IMR-90 (cell line): Measurements from ENCODE around the gene TRAIP. TPM values are rescaled to one million over a fixed set of nuclear protein-coding genes. Genes with fewer than 3 reads are reported as not detected.

Experiments used
- ATAC-seq: fragments of 200-7000 bp; cut with Tn5 transposase; 2 replicates; pipeline ENCODE4 v1.9.1; 2020; ENCODE audit warnings: low read depth, mild to moderate bottlenecking, moderate library complexity
- BruUV-seq: library from RNA; stranded (reverse); fragments of 400-500 nt; replicated peaks from 2 replicates; lab custom pipeline; 2021; lab: Mats Ljungman, UMichigan
- CTCF ChIA-PET: fragments of 300-600 bp; formaldehyde crosslinking; extraction: SDS; loops from one replicate; lab custom pipeline; 2021; ENCODE audit warnings: antibody characterized with exemption; lab: Yijun Ruan, JAX
- POLR2A ChIA-PET: fragments of 300-600 bp; sonication (Branson Sonifier 250); formaldehyde crosslinking; loops from one replicate; lab custom pipeline; 2022; ENCODE audit warnings: antibody characterized with exemption; ENCODE audit not compliant: unreplicated experiment; lab: Charles Lee
- DNase-seq: peaks from one replicate; pipeline ENCODE4 v3.0.0; 2013
- H2AFZ ChIP-seq: replicated peaks from 2 replicates; pipeline ENCODE3; 2013; ENCODE audit warnings: low read length, mild to moderate bottlenecking; ENCODE audit not compliant: poor library complexity
- H2AK5ac ChIP-seq: 2 replicates; pipeline ENCODE4 v1.6.1; 2013; ENCODE audit warnings: low read depth, low read length, inconsistent platforms
- H2AK9ac ChIP-seq: replicated peaks from 2 replicates; pipeline ENCODE3; 2013; ENCODE audit warnings: mild to moderate bottlenecking, low read depth, low read length, moderate library complexity; ENCODE audit not compliant: poor library complexity
- H2BK120ac ChIP-seq: 2 replicates; pipeline ENCODE4 v1.6.1; 2013; ENCODE audit warnings: low read depth, low read length, inconsistent platforms
- H2BK15ac ChIP-seq: 3 replicates; pipeline ENCODE4 v1.6.1; 2013; ENCODE audit warnings: low read depth, low read length, inconsistent platforms
- H2BK20ac ChIP-seq: 2 replicates; pipeline ENCODE4 v1.6.1; 2013; ENCODE audit warnings: low read depth, mild to moderate bottlenecking, inconsistent platforms, low read length, moderate library complexity
- H2BK5ac ChIP-seq: 2 replicates; pipeline ENCODE4 v1.6.1; 2013; ENCODE audit warnings: mild to moderate bottlenecking, low read depth, low read length, inconsistent platforms; ENCODE audit not compliant: poor library complexity, severe bottlenecking
- H3K14ac ChIP-seq: replicated peaks from 2 replicates; pipeline ENCODE4 v1.6.1; 2013; ENCODE audit warnings: low read depth, low read length, inconsistent platforms
- H3K18ac ChIP-seq: 2 replicates; pipeline ENCODE4 v1.6.1; 2013; ENCODE audit warnings: low read depth, low read length, control low read depth
- H3K23ac ChIP-seq: 2 replicates; pipeline ENCODE4 v1.6.1; 2013; ENCODE audit warnings: low read depth, low read length, inconsistent platforms
- H3K27ac ChIP-seq: 2 replicates; pipeline ENCODE4 v1.5.1; 2013; ENCODE audit warnings: mild to moderate bottlenecking, control low read depth, low read length; ENCODE audit not compliant: insufficient read depth
- H3K27me3 ChIP-seq: 2 replicates; pipeline ENCODE4 v1.6.1; 2013; ENCODE audit warnings: low read length; ENCODE audit not compliant: control insufficient read depth, insufficient read depth
- H3K36me3 ChIP-seq: 2 replicates; pipeline ENCODE4 v1.6.1; 2013; ENCODE audit warnings: low read length, mixed read lengths; ENCODE audit not compliant: control insufficient read depth, insufficient read depth
- H3K4ac ChIP-seq: 2 replicates; pipeline ENCODE4 v1.6.1; 2013; ENCODE audit warnings: low read depth, low read length, inconsistent platforms
- H3K4me1 ChIP-seq: 2 replicates; pipeline ENCODE4 v1.6.1; 2013; ENCODE audit warnings: low read length, mixed read lengths; ENCODE audit not compliant: control insufficient read depth, insufficient read depth
- H3K4me2 ChIP-seq: 2 replicates; pipeline ENCODE4 v1.6.1; 2013; ENCODE audit warnings: low read depth, mild to moderate bottlenecking, control low read depth, low read length, moderate library complexity
- H3K4me3 ChIP-seq: 2 replicates; pipeline ENCODE4 v1.5.1; 2013; ENCODE audit warnings: low read depth, mild to moderate bottlenecking, control low read depth, low read length, moderate library complexity; ENCODE audit not compliant: insufficient read depth
- H3K56ac ChIP-seq: 2 replicates; pipeline ENCODE4 v1.6.1; 2013; ENCODE audit warnings: low read length, inconsistent platforms; ENCODE audit not compliant: insufficient read depth; ENCODE audit errors: extremely low read depth
- H3K79me1 ChIP-seq, 2 experiments: 2 replicates each; pipeline ENCODE4 v1.6.1; 2013; ENCODE audit warnings: low read length in 2 of 2, inconsistent platforms in 1 of 2, low read depth in 1 of 2
- H3K9ac ChIP-seq: 2 replicates; pipeline ENCODE4 v1.6.1; 2013; ENCODE audit warnings: low read depth, low read length, control low read depth
- H3K9me1 ChIP-seq: 2 replicates; pipeline ENCODE4 v1.6.1; 2013; ENCODE audit warnings: low read length, inconsistent platforms; ENCODE audit not compliant: insufficient read depth
- H3K9me3 ChIP-seq: 2 replicates; pipeline ENCODE4 v1.6.1; 2013; ENCODE audit warnings: low read length; ENCODE audit not compliant: control insufficient read depth, insufficient read depth
- H4K20me1 ChIP-seq: 2 replicates; pipeline ENCODE4 v1.6.1; 2013; ENCODE audit warnings: low read length, inconsistent platforms; ENCODE audit not compliant: insufficient read depth
- H4K5ac ChIP-seq: 2 replicates; pipeline ENCODE4 v1.6.1; 2013; ENCODE audit warnings: mild to moderate bottlenecking, low read depth, low read length, control low read depth
- H4K8ac ChIP-seq, 2 experiments: 2 replicates each; pipeline ENCODE4 v1.6.1; 2013; ENCODE audit warnings: low read depth in 2 of 2, low read length in 2 of 2, control low read depth in 1 of 2, inconsistent platforms in 1 of 2
- H4K91ac ChIP-seq: 2 replicates; pipeline ENCODE4 v1.6.1; 2013; ENCODE audit warnings: low read depth, low read length, inconsistent platforms; ENCODE audit not compliant: insufficient read depth
- BHLHE40 ChIP-seq: fragments of 150-350 bp; IDR thresholded peaks from 2 replicates; pipeline ENCODE4 v1.6.1; 2016; ENCODE audit warnings: mild to moderate bottlenecking, low read depth, low read length
- CEBPB ChIP-seq: IDR thresholded peaks from 2 replicates; pipeline ENCODE4 v1.6.1; 2012; ENCODE audit warnings: low read depth, low read length, improper control_type of control experiment
- MAZ ChIP-seq: IDR thresholded peaks from 2 replicates; pipeline ENCODE4 v1.6.1; 2012; ENCODE audit warnings: low read depth, mild to moderate bottlenecking, low read length, improper control_type of control experiment, moderate library complexity, borderline replicate concordance
- MXI1 ChIP-seq: IDR thresholded peaks from 2 replicates; pipeline ENCODE4 v1.6.1; 2012; ENCODE audit warnings: low read depth, mild to moderate bottlenecking, low read length, moderate library complexity, borderline replicate concordance
- NFE2L2 ChIP-seq: fragments of 150-350 bp; IDR thresholded peaks from 2 replicates; pipeline ENCODE4 v1.6.1; 2016; ENCODE audit warnings: low read depth, mild to moderate bottlenecking, low read length
- POLR2A ChIP-seq: IDR thresholded peaks from 2 replicates; pipeline ENCODE4 v1.6.1; 2012; ENCODE audit warnings: mild to moderate bottlenecking, low read depth, low read length
- RCOR1 ChIP-seq: IDR thresholded peaks from 2 replicates; pipeline ENCODE4 v1.6.1; 2012; ENCODE audit warnings: mild to moderate bottlenecking, low read length, improper control_type of control experiment; ENCODE audit not compliant: insufficient replicate concordance
- RFX5 ChIP-seq: IDR thresholded peaks from 2 replicates; pipeline ENCODE4 v1.8.0; 2012; ENCODE audit warnings: low read depth, mild to moderate bottlenecking, low read length, moderate library complexity
- SMC3 ChIP-seq: fragments of 150-350 bp; IDR thresholded peaks from 2 replicates; pipeline ENCODE4 v1.6.1; 2016; ENCODE audit warnings: low read depth, mild to moderate bottlenecking, antibody characterized with exemption, low read length, moderate library complexity
- WGBS, 2 experiments: methylation state at CpG; one replicate each; pipeline versions ENCODE4 v1.1.5 to v1.1.7; 2013; ENCODE audit warnings: missing lambda C conversion rate in 2 of 2; ENCODE audit not compliant: insufficient read length in 1 of 2; ENCODE audit errors: extremely low coverage in 2 of 2; 5-methylcytosine and 5-hydroxymethylcytosine counted together
- dilution Hi-C: fragments of 300-500 bp; cut with HindIII; formaldehyde crosslinking; loops from one replicate; pipeline ENCODE4 v1.14.3; 2018; ENCODE audit warnings: low sequenced_read_pairs; ENCODE audit not compliant: unreplicated experiment
- in situ Hi-C: fragments of 300-500 bp; cut with MboI; formaldehyde crosslinking; loops from 3 replicates; pipeline ENCODE4 v1.14.3; 2019; ENCODE audit warnings: low sequenced_read_pairs, inconsistent platforms, mixed read lengths
- intact Hi-C: fragments of 100-400 bp; cut with micrococcal nuclease; formaldehyde crosslinking; loops from 2 replicates; pipeline ENCODE4 v1.10.0; 2022
- polyA plus RNA-seq, 3 experiments: library from polyadenylated mRNA; depleted of rRNA; stranded (reverse); fragments of >200 nt; gene quantifications; 2 replicates each; pipeline ENCODE4 v1.2.3, GENCODE V29; 2012; ENCODE audit warnings: low replicate concordance in 1 of 3
- total RNA-seq: library from RNA; depleted of rRNA; stranded (reverse); fragments of >200 nt; gene quantifications from 2 replicates; pipeline ENCODE4 v1.2.3, GENCODE V29; 2012
- TF ChIP-seq, protein P1 (sequence below): fragments of 150-350 bp; IDR thresholded peaks from 2 replicates; pipeline ENCODE4 v1.6.1; 2016; ENCODE audit warnings: low read depth, mild to moderate bottlenecking, low read length, moderate library complexity, borderline replicate concordance
- TF ChIP-seq, protein P2 (sequence below): conservative IDR thresholded peaks from 2 replicates; pipeline ENCODE4 v1.5.1; 2012; ENCODE audit warnings: mild to moderate bottlenecking, low read depth, low read length, improper control_type of control experiment

The TRAIP gene
- total and polyA plus RNA-seq, 2 of the 4 experiments (the other 2 are of a cell fraction): 6.3 to 9.2 TPM

GRCh38 chr3:49802719-49803464, 53.5 kb downstream of the TRAIP start, which contains the start of gene INKA1 (continued):
- TF ChIP-seq, protein P1, sequence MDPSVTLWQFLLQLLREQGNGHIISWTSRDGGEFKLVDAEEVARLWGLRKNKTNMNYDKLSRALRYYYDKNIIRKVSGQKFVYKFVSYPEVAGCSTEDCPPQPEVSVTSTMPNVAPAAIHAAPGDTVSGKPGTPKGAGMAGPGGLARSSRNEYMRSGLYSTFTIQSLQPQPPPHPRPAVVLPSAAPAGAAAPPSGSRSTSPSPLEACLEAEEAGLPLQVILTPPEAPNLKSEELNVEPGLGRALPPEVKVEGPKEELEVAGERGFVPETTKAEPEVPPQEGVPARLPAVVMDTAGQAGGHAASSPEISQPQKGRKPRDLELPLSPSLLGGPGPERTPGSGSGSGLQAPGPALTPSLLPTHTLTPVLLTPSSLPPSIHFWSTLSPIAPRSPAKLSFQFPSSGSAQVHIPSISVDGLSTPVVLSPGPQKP: no peak

GRCh38 chr3:49801160-49801559, 55.2 kb downstream of the TRAIP start:
- H3K36me3 ChIP-seq: no peaks in the 10 kb centered on the region; the same call in 1 of the 2 replicates
- dilution Hi-C loops (no loop called here), intact Hi-C loops (loop anchor here (5.0 kb wide), 1 partner anchor 291 kb away; no protein-coding TSS in a partner anchor), in situ Hi-C loops (no loop called here)
- ATAC-seq: no peak
- no peak overlapping the region for H3K4me2 ChIP-seq
- WGBS, 2 experiments: 78% methylated on average over 2 of the region's 2 CpGs; no CpG with 5 or more reads in 1 of the 2 experiments
- H2AFZ ChIP-seq: peak overlapping the region; percentile 8
- peak overlapping the region; percentile 27; the same call in 1 of the 2 replicates for H3K23ac ChIP-seq
- no peak overlapping the region for H2BK20ac ChIP-seq
- H2BK120ac ChIP-seq: no peak overlapping the region
- BruUV-seq: no TSS peak
- H4K5ac ChIP-seq: no peak overlapping the region
- no peak for DNase-seq
- H3K14ac ChIP-seq: no peak overlapping the region
- H4K20me1 ChIP-seq: no peaks in the 10 kb centered on the region
- no peak overlapping the region for H3K27ac ChIP-seq
- H4K91ac ChIP-seq: no peak overlapping the region
- peaks cover 8% of the 10 kb centered on the region; the same call in 1 of the 2 replicates for H3K9me1 ChIP-seq
- H2BK5ac ChIP-seq: no peak overlapping the region
- no peak overlapping the region for H4K8ac ChIP-seq
- H3K4ac ChIP-seq: no peak overlapping the region
- no peak overlapping the region for H3K56ac ChIP-seq
- H3K4me3 ChIP-seq: no peak overlapping the region
- ChIA-PET CTCF (no interaction called here), POLR2A (no interaction called here)
- no peak overlapping the region for H2AK9ac ChIP-seq
- H2AK5ac ChIP-seq: no peak overlapping the region
- H3K27me3 ChIP-seq: 0 out of 2 replicates have a peak, but pooled peaks cover 2% of the 10 kb centered on the region
- no peaks in the 10 kb centered on the region for H3K9me3 ChIP-seq
- peaks cover 0 to 9% of the 10 kb centered on the region in 2 experiments; a peak in 1 of 4 replicates for H3K79me1 ChIP-seq
- H3K9ac ChIP-seq: no peak overlapping the region
- H3K4me1 ChIP-seq: peaks cover 21% of the 10 kb centered on the region
- H3K18ac ChIP-seq: no peak overlapping the region
- H2BK15ac ChIP-seq: no peak overlapping the region
- TF ChIP-seq, protein P2, sequence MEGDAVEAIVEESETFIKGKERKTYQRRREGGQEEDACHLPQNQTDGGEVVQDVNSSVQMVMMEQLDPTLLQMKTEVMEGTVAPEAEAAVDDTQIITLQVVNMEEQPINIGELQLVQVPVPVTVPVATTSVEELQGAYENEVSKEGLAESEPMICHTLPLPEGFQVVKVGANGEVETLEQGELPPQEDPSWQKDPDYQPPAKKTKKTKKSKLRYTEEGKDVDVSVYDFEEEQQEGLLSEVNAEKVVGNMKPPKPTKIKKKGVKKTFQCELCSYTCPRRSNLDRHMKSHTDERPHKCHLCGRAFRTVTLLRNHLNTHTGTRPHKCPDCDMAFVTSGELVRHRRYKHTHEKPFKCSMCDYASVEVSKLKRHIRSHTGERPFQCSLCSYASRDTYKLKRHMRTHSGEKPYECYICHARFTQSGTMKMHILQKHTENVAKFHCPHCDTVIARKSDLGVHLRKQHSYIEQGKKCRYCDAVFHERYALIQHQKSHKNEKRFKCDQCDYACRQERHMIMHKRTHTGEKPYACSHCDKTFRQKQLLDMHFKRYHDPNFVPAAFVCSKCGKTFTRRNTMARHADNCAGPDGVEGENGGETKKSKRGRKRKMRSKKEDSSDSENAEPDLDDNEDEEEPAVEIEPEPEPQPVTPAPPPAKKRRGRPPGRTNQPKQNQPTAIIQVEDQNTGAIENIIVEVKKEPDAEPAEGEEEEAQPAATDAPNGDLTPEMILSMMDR: no peak
- TF ChIP-seq CEBPB (no peak), BHLHE40 (no peak), SMC3 (no peak), NFE2L2 (no peak), MAZ (no peak), RFX5 (no peak), RCOR1 (no peak), MXI1 (no peak), POLR2A (no peak)
- TF ChIP-seq, protein P1: no peak
